ENCODE data around the gene TOPAZ1.
"Not testable (repeated sequence)": the region's sequence is repeated elsewhere in the genome, so short reads cannot be mapped to it uniquely, and the experiment has no call there.

The TOPAZ1 gene

DNA sequence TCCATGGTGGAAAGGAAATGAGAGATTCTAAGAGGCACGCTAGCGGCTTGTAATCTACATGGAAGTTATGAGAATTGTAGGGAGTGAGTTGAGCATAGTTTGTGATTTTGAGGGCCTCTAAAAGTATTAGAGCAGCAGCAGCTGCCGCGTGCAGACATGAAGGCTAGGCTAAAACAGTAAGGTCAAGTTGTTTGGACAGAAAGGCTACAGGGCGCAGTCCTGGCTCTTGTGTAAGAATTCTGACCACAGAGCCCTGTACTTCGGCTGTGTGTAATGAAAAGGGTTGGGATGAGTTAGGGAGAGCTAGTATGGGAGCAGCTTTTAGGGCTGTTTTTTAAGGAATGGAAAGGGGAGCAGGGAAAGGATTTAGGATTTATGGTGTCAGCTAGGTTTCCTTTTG lies 104.9 kb downstream of the TOPAZ1 start:
- not testable (repeated sequence) for H3K36me3 ChIP-seq (replicated peaks); H3K9me3 ChIP-seq; H3K27me3 ChIP-seq (ENCODE audit: low read depth); DNase-seq (ENCODE audit: low spot score in 2 of 2); H3K4me3 ChIP-seq; H3K4me1 ChIP-seq
- in situ Hi-C loops (cut with MboI; ENCODE audit: low sequenced_read_pairs): loop anchor here (25.0 kb wide), 1 partner anchor 416 kb away; the partner anchor contains the start of genes KIAA1143 and KIF15

DNA sequence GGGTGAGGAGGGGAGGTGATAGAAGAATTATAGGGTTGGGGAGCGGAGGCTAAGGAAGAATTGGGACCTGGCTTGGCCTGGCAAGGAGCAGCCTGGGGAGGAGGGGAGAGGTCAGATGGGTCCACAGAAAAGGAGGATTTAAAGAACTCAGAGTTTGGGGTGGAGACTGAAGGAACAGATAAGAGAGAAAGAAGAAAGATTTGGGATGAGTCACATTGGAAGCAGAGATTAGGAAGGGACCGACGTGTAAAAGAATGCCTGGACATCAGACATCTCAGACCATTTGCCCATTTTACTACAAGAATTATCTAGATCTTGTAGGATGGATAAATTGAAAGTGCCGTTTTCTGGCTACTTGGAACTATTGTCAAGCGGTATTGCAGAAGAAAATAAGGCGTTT lies 107.3 kb downstream of the TOPAZ1 start:
- in situ Hi-C loops (cut with MboI; ENCODE audit: low sequenced_read_pairs): loop anchor here (25.0 kb wide), 1 partner anchor 413 kb away; the partner anchor contains the start of genes KIAA1143 and KIF15
- H3K27me3 ChIP-seq (ENCODE audit: low read depth): no peaks in the 10 kb centered on the region
- H3K36me3 ChIP-seq (replicated peaks): no peaks in the 10 kb centered on the region
- DNase-seq (ENCODE audit: low spot score in 2 of 2): no peak
- H3K4me3 ChIP-seq: no peak overlapping the region
- peaks cover 2% of the 10 kb centered on the region; the same call in 1 of the 2 replicates for H3K4me1 ChIP-seq
- no peaks in the 10 kb centered on the region for H3K9me3 ChIP-seq

- no peaks in the 10 kb centered on the region for H3K36me3 ChIP-seq (replicated peaks)
- no peak overlapping the region for H3K4me3 ChIP-seq
- H3K9me3 ChIP-seq: no peaks in the 10 kb centered on the region
- DNase-seq (ENCODE audit: low spot score in 2 of 2): no peak
- in situ Hi-C loops (cut with MboI; ENCODE audit: low sequenced_read_pairs): no loop called here
- no peaks in the 10 kb centered on the region for H3K27me3 ChIP-seq (ENCODE audit: low read depth)
- peaks cover 27% of the 10 kb centered on the region for H3K4me1 ChIP-seq
Observed at GRCh38 chr3:44353355-44353924, 111.8 kb downstream of the TOPAZ1 start.

GRCh38 chr3:44355362-44356033 lies 113.8 kb downstream of the TOPAZ1 start:
- H3K4me1 ChIP-seq: peaks cover 40% of the 10 kb centered on the region
- H3K36me3 ChIP-seq (replicated peaks): no peaks in the 10 kb centered on the region
- H3K4me3 ChIP-seq: no peak overlapping the region
- in situ Hi-C loops (cut with MboI; ENCODE audit: low sequenced_read_pairs): no loop called here
- H3K27me3 ChIP-seq (ENCODE audit: low read depth): no peaks in the 10 kb centered on the region
- DNase-seq (ENCODE audit: low spot score in 2 of 2): peak; percentile 32 to 78
- no peaks in the 10 kb centered on the region for H3K9me3 ChIP-seq

GRCh38 chr3:44359146-44359751 lies 117.6 kb downstream of the TOPAZ1 start:
- peak; percentile 59 to 61 for DNase-seq (ENCODE audit: low spot score in 2 of 2)
- H3K27me3 ChIP-seq (ENCODE audit: low read depth): no peaks in the 10 kb centered on the region
- no peaks in the 10 kb centered on the region for H3K36me3 ChIP-seq (replicated peaks)
- H3K4me1 ChIP-seq: peaks cover 38% of the 10 kb centered on the region
- H3K9me3 ChIP-seq: no peaks in the 10 kb centered on the region
- H3K4me3 ChIP-seq: no peak overlapping the region
- in situ Hi-C loops (cut with MboI; ENCODE audit: low sequenced_read_pairs): no loop called here

- H3K4me1 ChIP-seq: peaks cover 21% of the 10 kb centered on the region
- H3K27me3 ChIP-seq (ENCODE audit: low read depth): no peaks in the 10 kb centered on the region
- H3K4me3 ChIP-seq: no peak overlapping the region
- no peaks in the 10 kb centered on the region for H3K9me3 ChIP-seq
- H3K36me3 ChIP-seq (replicated peaks): no peaks in the 10 kb centered on the region
- in situ Hi-C loops (cut with MboI; ENCODE audit: low sequenced_read_pairs): no loop called here
- no peak for DNase-seq (ENCODE audit: low spot score in 2 of 2)
Observed at GRCh38 chr3:44363591-44363990, 121.9 kb downstream of the TOPAZ1 start.

- no peaks in the 10 kb centered on the region for H3K27me3 ChIP-seq (ENCODE audit: low read depth)
- H3K9me3 ChIP-seq: no peaks in the 10 kb centered on the region
- no peak overlapping the region for H3K4me3 ChIP-seq
- in situ Hi-C loops (cut with MboI; ENCODE audit: low sequenced_read_pairs): no loop called here
- DNase-seq (ENCODE audit: low spot score in 2 of 2): peak in 1 of 2 experiments; percentile 68
- H3K4me1 ChIP-seq: peaks cover 8% of the 10 kb centered on the region; the same call in 1 of the 2 replicates
- no peaks in the 10 kb centered on the region for H3K36me3 ChIP-seq (replicated peaks)
Observed at GRCh38 chr3:44365952-44366351, 124.3 kb downstream of the TOPAZ1 start.

DNA sequence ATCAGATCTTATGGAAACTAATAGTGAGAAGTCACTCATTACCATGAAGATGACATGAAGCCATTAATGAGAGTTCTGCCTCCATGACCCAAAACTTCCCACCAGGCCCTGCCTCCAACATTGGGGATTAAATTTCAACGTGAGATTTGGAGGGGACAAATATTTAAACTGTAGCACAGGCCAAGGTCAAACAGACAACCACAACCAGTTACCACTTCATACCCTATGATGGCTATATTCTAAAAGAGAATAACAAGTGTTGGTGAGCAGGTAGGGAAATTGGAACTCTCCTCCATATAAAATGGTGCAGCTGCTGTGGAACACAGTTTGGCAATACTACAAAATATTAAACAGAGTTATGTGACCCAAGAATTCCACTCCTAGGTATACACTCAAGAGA lies 133.8 kb downstream of the TOPAZ1 start:
- no peaks in the 10 kb centered on the region for H3K27me3 ChIP-seq (ENCODE audit: low read depth)
- in situ Hi-C loops (cut with MboI; ENCODE audit: low sequenced_read_pairs): no loop called here
- H3K36me3 ChIP-seq (replicated peaks): no peaks in the 10 kb centered on the region
- no peaks in the 10 kb centered on the region for H3K9me3 ChIP-seq
- no peaks in the 10 kb centered on the region for H3K4me1 ChIP-seq
- H3K4me3 ChIP-seq: no peak overlapping the region
- no peak for DNase-seq (ENCODE audit: low spot score in 2 of 2)

Data from HAP-1 (cell line).